GM12865 (cell line): ENCODE results near the gene SLC25A51.

ENCODE experiments used
- DNase-seq: peaks from one replicate; pipeline ENCODE4 v3.0.0; 2010; ENCODE audit warnings: low read depth
- H3K4me3 ChIP-seq: 2 replicates; pipeline ENCODE4 v1.5.1; 2011; ENCODE audit warnings: mild to moderate bottlenecking, low read depth, low read length, control low read depth
- TF ChIP-seq, protein P1 (sequence below): IDR thresholded peaks from 2 replicates; pipeline ENCODE4 v1.5.1; 2011; ENCODE audit warnings: low read length, control low read depth, low read depth, inconsistent platforms; ENCODE audit not compliant: insufficient read depth; ENCODE audit errors: missing control alignments

SLC25A51 gene

DNA sequence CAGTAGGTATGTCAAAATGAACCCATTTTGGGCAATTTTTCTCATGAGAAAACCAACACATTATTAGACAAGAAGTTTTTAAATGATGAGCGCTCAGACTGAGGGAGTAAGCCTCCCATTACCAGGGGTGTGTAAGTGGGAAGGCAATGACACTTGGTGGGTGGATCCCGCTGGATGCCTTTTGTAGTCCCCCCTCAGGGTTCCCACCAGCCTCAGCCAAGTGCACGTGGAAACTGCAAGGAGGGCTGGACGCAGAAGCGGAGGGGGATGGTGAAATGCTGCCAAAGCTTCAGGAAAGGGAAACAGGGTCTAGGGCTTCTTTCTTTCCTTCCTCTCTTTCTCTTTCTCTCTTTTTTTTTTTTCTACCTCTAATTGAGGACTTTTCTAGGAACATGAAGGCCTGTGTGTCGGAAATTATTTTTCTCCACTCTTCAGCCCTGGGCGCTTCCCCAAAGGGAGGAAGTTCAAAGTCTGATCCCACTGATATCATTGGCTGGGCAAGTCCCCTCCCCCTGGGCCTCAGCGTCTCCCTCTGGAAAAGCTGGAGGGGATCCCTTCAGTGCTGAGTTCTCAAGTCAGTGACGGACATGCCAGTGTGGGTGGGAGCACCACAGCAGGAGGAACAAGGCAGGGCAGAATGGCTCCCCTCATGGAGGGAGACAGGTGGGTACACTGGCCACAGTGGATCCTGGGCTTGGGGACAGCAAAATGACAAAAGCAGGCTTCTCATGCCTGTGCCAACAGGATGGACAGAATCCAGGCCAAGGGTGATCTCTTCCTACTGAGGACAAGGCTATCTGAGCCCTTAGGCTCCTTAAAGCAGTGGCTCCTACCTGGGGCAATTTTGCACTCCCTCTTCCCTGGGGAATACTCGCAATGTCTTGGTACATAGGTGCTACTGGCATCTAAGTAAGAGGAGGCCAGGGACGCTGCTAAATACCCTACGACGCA is 23.9 kb upstream of the SLC25A51 start:
- DNase-seq = no peak
- H3K4me3 ChIP-seq = no peak overlapping the region
- TF ChIP-seq, protein P1, sequence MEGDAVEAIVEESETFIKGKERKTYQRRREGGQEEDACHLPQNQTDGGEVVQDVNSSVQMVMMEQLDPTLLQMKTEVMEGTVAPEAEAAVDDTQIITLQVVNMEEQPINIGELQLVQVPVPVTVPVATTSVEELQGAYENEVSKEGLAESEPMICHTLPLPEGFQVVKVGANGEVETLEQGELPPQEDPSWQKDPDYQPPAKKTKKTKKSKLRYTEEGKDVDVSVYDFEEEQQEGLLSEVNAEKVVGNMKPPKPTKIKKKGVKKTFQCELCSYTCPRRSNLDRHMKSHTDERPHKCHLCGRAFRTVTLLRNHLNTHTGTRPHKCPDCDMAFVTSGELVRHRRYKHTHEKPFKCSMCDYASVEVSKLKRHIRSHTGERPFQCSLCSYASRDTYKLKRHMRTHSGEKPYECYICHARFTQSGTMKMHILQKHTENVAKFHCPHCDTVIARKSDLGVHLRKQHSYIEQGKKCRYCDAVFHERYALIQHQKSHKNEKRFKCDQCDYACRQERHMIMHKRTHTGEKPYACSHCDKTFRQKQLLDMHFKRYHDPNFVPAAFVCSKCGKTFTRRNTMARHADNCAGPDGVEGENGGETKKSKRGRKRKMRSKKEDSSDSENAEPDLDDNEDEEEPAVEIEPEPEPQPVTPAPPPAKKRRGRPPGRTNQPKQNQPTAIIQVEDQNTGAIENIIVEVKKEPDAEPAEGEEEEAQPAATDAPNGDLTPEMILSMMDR = no peak

GRCh38 chr9:37927132-37927531 is 23.2 kb upstream of the SLC25A51 start:
- TF ChIP-seq, protein P1 = no peak
- H3K4me3 ChIP-seq = no peak overlapping the region
- no peak for DNase-seq

- H3K4me3 ChIP-seq = no peak overlapping the region
- DNase-seq = no peak
- TF ChIP-seq, protein P1 = no peak
Measured at GRCh38 chr9:37926737-37927118, 22.8 kb upstream of the SLC25A51 start.

- peak; percentile 48 for DNase-seq
Measured at GRCh38 chr9:37925786-37926736, 22.1 kb upstream of the SLC25A51 start.

DNA sequence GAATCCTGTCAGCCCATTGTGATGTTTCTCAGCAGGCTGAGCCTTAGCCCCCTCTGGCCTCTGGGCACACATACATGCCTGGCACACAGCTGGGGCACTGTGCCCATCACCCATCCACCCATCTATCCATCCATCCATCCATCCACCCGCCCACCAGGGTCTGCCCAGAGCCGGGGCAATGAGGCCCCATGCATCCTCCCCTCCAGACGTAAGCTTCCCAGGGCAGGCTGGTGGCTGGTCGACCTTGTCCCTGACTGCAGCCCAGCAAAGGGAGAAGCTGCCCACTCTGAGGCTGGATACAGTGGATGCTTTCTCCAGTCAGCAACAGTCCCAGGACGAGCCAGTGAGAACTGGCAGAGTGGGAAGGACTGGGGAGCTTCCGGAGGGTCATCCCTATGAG is 21.1 kb upstream of the SLC25A51 start:
- no peak for DNase-seq
- no peak overlapping the region for H3K4me3 ChIP-seq
- TF ChIP-seq, protein P1 = no peak

More at GRCh38 chr9:37925786-37926736, 22.1 kb upstream of the SLC25A51 start:
- TF ChIP-seq, protein P1 = no peak
- no peak overlapping the region for H3K4me3 ChIP-seq

DNA sequence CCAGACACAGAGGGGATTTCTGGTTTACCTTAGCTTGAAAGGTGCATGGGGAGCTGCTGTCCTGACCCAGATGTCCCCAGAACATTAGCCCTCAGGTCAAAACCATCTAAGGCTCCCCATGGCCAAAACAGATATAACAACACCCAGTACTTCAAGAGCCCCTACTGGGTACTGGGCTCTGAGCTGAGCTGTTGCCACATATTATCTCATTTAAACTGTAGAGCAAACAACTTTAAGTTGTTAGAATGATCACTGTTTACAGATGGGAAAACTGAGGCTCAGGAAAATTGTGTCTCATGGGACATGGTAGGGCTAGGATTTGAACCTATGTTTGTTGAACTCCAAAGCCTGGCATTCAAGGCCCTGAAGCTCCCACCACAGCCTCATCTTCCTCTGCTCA is 20.6 kb upstream of the SLC25A51 start:
- H3K4me3 ChIP-seq = no peak overlapping the region
- TF ChIP-seq, protein P1 = no peak
- no peak for DNase-seq
